ENCODE data around the gene ZNF79. TPM values are rescaled to one million over a fixed set of nuclear protein-coding genes. Genes with fewer than 3 reads are reported as not detected.

The ZNF79 gene
- total and polyA plus RNA-seq, 9 of the 15 experiments (the other 6 are each of a cell fraction or from before 2014, with no cell fraction given), result 0.62 to 7.0 (median 4.1) TPM

- TF ChIP-seq ZNF12 (CRISPR knock-in tag; IDR thresholded peaks at IDR 0.05), result no peak
- TF ChIP-seq ZNF589 (CRISPR knock-in tag; IDR thresholded peaks at IDR 0.05; ENCODE audit: low read depth), result no peak
- peak; percentile 31; the same call in 1 of the 2 replicates for TF ChIP-seq ARID1B (IDR thresholded peaks at IDR 0.05)
- TF ChIP-seq HOXB6 (CRISPR knock-in tag; IDR thresholded peaks at IDR 0.05; ENCODE audit: borderline replicate concordance), result no peak
- TF ChIP-seq XRCC4 (IDR thresholded peaks at IDR 0.05; ENCODE audit: extremely low read depth, insufficient read depth, insufficient read length), result no peak
- 0 out of 2 replicates have a peak, but pooled peaks have one; percentile 32 for TF ChIP-seq ZNF384 (IDR thresholded peaks at IDR 0.05; ENCODE audit: low read depth, low read length)
- TF ChIP-seq SNIP1 (IDR thresholded peaks at IDR 0.05; ENCODE audit: low read depth), result no peak
- TF ChIP-seq GABPA (tag; conservative IDR thresholded peaks at IDR 0.05; ENCODE audit: low read depth), result no peak
- TF ChIP-seq ZNF318 (IDR thresholded peaks at IDR 0.05; ENCODE audit: borderline replicate concordance in 1 of 2, low read depth in 1 of 2), result peak in 1 of 2 experiments; percentile 58; a peak in 1 of 4 replicates
- peak; percentile 75 for TF ChIP-seq TCF7L2 (IDR thresholded peaks at IDR 0.05; ENCODE audit: low read depth, low read length)
These were observed 35.9 kb upstream of the ZNF79 start (continued) for GRCh38 chr9:127388037-127388855.
